AG09309 (cell line): ENCODE data around the gene CCDC12.

Source experiments
- DNase-seq: peaks from one replicate; pipeline ENCODE4 v3.0.0-alpha.2; 2010; ENCODE audit warnings: low read depth
- H3K4me3 ChIP-seq: 2 replicates; pipeline ENCODE4 v1.5.1; 2011; ENCODE audit warnings: mild to moderate bottlenecking, low read depth, low read length, moderate library complexity; ENCODE audit not compliant: control insufficient read depth
- TF ChIP-seq, protein P1 (sequence below): IDR thresholded peaks from 2 replicates; pipeline ENCODE4 v1.5.1; 2011; ENCODE audit warnings: mild to moderate bottlenecking, low read depth, low read length, inconsistent platforms; ENCODE audit not compliant: insufficient read depth, control insufficient read depth; ENCODE audit errors: missing control alignments

Gene CCDC12

DNA sequence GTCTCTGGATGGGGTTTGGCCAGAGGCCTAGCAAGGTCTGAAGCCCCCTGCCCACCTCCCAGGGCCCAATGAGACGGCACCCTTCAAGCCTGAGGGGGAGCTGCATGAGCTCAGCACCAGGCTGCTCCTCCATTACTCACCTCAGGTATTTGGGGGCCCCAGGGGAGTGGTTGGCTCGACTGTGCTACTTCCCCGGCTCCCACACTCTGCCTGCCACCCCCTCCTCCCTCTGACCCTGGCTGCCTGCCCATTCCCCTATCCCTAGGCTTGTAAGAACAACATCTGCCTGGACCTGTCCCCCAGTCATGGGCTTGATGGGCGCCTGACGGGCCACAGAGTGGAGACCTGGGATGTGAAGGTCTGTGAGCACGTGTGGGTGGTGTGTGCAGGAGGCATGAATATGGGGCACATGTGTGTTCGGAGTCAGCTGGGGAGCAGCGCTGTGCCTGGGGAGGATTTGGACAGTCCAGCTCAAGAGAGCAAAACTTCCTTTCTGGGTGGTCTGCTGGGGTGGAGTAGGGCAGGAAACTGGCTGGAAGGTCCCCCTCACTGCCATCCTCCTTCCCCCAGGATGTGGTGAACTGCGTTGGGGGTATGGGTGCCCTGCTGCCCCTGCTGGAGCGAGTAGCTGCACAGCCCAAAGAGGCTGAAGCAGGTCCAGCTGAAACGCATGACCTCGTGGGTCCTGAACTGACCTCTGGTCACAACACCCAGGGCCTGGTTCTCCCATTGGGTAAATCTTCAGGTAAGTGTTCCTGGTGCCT lies 20.3 kb upstream of the CCDC12 start:
- TF ChIP-seq, protein P1, sequence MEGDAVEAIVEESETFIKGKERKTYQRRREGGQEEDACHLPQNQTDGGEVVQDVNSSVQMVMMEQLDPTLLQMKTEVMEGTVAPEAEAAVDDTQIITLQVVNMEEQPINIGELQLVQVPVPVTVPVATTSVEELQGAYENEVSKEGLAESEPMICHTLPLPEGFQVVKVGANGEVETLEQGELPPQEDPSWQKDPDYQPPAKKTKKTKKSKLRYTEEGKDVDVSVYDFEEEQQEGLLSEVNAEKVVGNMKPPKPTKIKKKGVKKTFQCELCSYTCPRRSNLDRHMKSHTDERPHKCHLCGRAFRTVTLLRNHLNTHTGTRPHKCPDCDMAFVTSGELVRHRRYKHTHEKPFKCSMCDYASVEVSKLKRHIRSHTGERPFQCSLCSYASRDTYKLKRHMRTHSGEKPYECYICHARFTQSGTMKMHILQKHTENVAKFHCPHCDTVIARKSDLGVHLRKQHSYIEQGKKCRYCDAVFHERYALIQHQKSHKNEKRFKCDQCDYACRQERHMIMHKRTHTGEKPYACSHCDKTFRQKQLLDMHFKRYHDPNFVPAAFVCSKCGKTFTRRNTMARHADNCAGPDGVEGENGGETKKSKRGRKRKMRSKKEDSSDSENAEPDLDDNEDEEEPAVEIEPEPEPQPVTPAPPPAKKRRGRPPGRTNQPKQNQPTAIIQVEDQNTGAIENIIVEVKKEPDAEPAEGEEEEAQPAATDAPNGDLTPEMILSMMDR = no peak
- no peak for DNase-seq
- H3K4me3 ChIP-seq = no peak overlapping the region

DNA sequence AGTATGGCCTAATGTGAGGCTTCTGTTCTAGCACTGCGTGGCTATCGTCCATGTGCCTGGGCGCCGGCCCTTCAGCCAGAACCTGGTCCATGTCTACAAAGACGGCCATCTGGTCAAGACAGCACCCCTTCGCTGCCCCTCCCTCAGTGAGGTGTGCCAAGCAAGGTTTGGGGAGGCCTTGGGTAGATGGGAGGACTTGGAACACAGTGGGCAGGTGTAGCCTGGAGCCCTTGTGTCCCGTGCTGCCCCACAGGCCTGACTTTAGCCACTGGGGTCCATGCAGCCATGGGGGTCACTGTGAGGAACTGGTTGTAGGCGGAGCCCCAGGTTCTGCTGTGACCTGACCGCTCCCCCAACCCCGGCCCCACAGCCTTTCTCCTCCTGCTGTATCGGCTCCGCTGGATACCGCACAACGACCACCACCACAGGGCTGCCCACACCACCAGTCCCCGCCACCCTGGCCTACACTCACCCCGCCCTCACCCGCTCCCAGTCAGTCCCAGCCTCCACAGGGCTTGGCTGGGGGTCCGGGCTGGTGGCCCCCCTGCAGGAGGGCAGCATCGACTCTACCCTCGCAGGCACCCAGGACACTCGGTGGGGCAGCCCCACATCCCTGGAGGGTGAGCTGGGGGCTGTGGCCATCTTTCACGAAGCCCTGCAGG lies 19.5 kb upstream of the CCDC12 start:
- TF ChIP-seq, protein P1 = no peak
- DNase-seq = no peak
- no peak overlapping the region for H3K4me3 ChIP-seq

DNA sequence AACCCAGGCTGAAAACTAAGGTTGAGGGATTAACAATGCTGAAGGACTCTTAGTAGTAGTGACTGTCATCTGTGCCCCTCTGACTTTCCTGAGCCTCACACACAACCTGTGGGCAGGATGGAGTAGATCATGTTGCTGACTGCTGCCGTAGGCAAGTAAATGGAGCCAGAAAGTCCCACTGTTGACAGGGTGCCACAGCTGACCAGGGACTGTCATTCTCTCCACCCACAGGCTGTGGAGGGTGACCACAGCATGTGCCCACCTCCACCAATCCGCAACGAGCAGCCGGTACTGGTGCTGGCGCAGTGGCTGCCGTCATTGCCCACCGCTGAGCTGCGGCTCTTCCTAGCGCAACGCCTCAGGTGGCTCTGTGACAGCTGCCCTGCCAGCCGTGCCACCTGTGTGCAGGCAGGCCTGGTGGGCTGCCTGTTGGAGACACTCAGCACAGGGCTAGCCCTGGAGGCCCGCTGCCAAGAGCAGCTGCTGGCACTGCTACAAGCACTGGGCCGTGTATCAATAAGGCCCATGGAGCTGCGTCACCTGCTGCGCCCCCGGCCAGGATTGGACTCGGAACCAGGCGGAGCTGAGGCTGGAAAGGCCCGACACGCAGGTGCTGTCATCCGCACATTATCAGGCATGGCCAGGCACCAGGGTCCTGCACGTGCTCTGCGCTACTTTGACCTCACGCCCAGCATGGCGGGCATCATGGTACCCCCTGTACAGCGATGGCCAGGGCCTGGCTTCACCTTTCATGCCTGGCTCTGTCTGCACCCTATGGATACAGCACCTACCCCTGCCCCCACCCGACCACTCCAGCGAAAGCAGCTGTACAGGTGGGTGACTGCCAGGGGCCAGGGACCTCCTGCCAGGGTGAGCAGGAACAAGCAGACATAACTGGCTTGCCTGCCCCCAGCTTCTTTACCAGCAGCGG lies 18.5 kb upstream of the CCDC12 start:
- no peak overlapping the region for H3K4me3 ChIP-seq
- no peak for DNase-seq
- TF ChIP-seq, protein P1 = no peak

DNA sequence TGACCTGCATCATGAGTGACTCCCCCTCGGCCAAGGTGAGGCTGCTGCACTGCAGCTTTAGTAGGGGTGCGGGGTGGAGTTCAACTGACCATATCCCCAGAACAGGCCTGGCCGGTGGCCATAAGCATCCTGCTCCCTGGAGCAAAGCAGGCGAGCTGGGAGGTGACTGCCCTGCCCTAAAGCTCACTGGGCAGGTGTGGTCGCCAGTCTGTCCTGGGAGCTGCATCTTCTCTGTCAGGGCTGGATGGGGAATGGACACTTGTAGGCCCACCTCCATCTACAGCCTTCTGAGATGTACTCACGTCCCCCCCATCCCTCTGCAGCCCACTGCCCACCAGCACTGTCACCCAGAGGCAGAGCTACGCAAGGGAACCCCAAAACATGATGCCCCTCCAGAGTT lies 17.4 kb upstream of the CCDC12 start:
- no peak for DNase-seq
- TF ChIP-seq, protein P1 = no peak
- H3K4me3 ChIP-seq = no peak overlapping the region

DNA sequence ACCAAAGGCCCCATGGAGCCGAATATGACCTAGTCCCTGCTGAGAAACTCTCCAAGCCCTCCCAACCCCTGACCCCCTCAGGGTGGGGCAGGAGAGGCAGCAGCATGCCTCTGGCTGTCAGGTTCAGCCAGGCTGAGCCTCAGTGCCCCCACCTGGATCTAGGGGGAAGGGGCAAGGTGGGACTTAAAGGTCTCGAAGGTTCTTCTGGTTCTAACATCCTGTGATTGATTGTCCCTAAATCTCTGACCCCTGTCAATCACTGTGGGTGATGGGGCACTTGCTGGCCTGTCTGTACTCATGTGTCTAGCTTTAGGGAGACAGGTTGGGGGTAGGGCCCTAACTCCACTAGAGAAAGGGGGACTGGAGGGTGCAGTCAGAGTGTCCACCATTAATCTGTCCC lies 16.7 kb upstream of the CCDC12 start:
- no peak overlapping the region for H3K4me3 ChIP-seq
- DNase-seq = no peak
- TF ChIP-seq, protein P1 = no peak

DNA sequence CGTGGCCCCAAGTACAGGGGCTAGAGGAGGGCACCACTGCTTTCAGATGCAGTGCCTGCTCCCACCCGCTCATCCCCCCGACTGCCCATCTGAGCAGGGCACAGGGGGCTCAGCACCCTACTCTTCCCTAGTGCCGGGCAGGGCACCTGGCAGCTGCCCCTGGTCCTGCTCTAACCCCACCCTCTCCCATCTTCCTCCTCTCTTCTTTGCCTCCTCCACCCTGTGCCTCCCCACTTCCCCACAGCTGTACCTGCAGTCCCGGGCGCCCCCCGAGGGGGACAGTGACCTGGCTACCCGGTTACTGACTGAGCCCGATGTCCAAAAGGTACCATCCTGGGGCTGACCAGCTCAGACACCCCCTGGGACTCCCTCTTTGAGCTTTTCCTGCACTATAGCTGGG lies 15.7 kb upstream of the CCDC12 start:
- TF ChIP-seq, protein P1 = no peak
- DNase-seq = no peak
- no peak overlapping the region for H3K4me3 ChIP-seq
